ENCODE measurements around the gene ERCC6.

Gene ERCC6

DNA sequence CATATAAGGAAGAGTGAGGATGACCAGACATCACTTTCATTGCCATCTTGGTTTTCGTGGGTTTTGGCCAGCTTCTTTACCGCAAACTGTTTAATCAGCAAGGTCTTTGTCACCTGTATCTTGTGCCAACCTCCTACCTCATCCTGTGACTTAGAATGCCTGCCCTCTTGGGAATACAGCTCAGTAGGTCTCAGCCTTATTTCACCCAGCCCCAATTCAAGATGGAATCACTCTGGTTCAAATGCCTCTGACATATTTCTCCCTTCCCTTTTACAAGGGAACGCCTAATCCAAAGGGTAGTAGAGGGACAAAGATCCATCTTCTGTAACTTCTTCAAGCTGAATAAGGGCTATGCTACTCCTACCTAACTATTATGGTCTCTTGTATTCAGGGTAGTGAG is 4.7 kb upstream of the ERCC6 start:
- no peak for DNase-seq

DNA sequence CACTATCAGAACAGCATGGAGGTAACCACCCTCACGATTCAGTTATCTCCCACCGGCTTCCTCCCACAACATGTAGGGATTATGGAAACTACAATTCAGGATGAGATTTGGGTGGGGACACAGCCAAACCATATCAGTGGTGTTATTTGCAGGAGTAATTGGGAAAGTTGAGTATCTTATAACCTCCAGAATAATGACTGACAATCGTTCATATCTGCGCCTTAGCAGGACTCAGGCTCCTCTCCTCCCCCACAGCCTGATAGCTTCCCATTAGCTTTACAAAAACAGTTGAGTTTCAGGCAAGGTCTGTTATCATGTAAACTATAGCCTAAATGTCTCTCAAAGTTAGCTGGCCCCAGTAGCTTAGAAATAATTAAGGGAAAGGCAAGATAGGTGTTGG is 3.4 kb upstream of the ERCC6 start:
- DNase-seq, result no peak

DNA sequence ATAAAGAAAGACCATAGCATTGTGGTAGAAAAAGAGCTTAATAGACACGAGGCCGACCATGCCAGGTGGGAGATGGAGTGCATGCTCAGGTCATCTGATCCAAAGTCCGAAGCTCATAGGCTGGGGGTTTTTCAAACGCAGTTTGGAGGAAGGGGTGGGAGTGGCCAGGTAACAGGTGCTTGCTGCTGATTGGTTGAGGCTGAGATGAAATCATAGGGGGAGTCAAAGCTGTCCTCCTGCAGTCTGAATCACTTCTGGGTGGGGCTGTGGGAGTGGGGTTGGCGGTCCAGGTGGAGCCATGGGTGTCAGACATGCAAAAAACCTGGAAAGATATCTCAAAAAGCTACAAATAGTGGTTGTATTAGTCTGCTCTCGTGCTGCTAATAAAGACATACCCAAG is 2.8 kb upstream of the ERCC6 start:
- no peak for DNase-seq

DNA sequence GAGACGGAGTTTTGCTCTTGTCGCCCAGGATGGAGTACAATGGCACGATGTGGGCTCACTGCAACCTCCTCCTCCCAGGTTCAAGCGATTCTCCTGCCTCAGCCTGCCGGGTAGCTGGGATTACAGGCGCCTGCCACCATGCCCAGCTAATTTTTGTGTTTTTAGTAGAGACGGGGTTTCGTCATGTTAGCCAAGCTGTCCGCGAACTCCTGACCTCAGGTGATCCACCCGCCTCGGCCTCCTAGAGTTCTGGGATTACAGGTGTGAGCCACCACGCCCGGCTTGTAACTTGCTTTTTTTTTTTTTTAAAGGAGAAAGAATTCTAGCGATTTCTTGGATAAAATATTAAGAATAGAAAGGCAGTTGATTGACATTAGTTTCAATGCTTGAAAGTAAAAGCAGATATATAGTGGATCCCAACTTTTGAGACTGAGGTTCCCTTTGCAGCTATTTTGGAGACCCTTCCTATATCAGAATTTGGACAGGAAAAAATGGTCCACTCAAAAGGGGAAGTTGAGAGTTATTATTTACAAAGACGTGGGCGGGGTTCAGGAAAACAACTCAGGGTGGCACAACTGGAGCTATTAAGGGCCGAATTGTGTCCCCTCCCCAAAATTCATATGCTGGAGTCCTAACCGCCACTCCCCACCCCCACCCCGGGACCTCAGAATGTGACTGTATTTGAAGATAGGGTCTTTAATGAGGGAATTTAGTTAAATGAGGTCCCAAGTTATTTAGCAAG is 1.3 kb upstream of the ERCC6 start:
- no peak for DNase-seq

DNA sequence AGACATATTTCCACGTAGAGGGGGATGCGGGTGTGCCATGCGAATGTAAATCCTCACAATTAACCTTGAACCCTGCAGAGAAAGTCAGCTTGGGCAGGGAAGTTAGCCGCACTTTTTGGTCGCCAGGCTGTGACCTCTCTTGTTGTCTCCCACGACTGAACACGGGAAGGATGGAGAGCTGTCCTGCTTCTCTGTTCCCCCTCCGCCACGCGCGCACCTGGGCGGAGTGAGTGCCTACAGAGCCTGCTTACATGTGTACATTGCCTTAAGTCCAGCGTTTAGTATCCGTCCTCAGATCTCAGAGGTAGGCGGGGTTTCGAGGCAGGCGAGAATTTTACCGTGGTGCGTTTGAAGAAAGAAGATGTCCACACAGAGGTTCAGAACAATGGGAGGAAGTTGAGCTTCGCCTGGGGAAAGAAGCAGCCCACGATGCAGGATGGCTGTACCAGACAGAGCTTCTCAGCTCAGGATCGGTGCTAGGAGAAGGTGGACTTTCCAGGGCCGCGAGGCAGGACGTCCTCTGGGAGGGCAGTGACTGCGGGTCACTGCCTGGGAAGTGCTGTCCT is 482 bp upstream of the ERCC6 start:
- peak; percentile 36 for DNase-seq

DNA sequence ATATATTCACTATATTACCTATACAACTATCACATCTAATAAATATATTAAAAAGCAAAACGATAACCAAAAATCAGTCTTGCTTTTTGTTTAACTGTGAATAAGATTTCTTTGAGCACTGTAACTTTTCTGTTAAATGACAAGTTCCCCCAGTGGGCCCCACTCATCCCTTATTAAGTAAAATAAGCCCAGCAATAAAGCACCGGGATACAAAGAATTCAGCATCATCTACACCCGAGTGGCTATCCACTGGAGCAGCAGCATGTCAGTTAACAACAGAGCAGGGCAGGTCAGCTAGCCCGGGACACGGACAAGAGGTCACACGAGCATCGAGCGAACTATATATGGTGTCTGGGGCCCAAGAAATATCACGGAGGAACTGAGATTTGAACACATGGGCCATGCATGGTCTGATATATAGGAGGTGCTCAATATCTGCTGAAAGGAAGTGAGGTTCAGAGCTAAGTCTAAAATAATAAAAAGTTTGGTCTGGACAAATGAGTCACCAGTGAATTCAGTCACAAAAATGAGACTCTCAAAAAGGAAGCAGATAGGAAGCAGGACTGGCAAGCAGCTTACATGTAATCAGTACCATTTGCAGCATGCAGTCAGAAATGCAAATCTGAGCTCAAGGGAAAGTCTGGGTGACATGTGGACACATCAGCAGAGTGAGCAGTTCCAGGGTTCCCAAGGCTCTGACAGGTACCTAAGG is 4.1 kb downstream of the ERCC6 start:
- DNase-seq, result peak; percentile 77

DNA sequence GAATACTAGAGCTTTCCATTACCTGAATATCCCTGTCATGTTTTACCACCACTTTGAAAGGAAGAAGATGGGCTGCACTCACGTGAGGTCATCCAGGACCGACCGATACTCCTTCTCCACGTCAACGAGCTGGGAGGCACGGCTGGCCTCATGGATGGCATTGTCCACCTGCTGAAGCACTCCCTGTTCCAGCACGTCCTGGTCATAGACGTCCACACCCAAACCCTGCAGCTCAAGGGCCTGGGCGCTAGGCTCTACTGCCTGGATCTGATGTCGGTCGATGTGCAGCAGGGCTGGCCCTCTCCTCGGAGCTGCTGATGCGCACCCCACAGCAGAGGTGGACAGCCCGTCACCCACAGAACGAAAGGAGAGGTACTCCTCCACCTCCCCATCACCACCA is 6.5 kb downstream of the ERCC6 start:
- no peak for DNase-seq

DNA sequence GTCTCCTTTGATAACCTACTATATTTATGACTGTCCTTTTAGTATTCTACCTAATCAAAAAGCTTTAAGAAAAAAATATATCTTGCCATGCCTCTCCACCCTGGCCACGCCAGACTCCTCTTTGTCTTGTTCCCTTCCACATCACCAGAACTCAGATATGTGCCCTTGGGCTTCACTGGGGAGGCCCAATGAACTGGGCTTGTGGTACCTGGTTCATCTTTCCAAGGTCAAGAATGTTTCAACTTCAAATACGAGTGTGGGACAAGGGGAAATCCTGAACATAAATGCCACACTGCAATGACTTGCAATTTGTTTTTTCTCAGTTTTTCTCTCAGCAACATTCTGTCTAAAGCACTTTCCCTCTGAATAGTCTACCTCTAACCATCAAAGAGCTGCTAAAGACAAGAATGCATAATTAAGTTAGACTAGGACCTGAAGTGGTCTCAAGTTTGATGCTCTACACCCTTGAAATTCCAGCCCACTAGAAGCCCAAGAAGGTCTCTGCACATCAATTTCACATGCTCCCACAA is 9.9 kb downstream of the ERCC6 start:
- no peak for DNase-seq

DNA sequence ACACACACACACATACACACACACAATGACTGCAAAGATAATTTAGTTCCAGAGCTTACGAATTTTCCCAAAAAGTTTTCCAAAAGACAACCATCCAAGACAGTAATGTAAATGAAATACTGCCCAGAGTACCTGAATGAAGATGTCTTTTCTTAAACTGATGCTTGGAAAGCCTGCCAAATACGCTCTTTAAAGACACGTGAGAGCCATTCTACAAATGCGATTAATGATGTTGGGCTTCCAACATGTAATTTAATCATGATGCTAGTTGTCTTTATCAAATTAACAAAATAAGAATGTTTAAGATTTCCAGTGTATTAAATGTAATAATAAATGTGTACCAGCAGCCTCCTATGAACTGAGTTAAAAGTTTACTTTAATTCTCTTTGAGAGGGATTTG is 11.1 kb downstream of the ERCC6 start:
- DNase-seq, result no peak

DNA sequence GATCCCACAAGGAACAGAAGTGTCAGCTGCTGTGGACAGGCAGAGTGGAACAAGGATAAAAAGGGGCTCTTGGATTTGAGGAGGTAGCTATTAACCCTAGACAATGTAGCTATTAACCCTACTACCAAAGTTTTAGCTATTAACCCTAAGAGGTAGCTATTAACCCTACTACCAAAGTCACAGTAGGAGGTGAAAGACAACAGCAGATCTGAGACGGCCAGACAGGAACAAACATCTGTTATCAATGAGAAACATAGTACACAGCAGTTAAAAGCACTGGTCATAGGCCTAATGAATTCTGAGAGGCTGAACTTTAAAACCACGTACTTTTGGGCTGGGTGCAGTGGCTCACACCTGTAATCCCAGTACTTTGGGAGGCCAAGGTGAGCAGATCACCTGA is 11.9 kb downstream of the ERCC6 start:
- DNase-seq, result no peak

DNA sequence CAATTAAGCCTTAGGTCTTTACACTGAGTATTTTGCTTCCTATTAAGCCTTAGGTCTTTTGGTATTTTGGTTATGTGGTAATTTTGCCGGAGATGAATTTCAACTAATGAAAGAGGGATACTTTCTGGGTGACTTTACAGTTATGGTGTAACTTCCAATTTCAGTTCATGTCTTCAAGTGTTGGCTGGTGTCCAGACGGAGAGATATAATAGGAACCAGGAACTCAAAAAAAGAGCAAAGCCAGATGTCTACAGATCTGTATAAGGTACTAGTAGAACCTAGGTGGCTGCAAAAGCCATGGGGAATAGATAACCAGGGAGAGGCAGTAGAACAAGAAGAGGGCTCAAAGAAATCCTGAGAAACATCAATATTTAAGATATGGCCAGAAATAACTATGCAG is 12.3 kb downstream of the ERCC6 start:
- peak; percentile 43 for DNase-seq

DNA sequence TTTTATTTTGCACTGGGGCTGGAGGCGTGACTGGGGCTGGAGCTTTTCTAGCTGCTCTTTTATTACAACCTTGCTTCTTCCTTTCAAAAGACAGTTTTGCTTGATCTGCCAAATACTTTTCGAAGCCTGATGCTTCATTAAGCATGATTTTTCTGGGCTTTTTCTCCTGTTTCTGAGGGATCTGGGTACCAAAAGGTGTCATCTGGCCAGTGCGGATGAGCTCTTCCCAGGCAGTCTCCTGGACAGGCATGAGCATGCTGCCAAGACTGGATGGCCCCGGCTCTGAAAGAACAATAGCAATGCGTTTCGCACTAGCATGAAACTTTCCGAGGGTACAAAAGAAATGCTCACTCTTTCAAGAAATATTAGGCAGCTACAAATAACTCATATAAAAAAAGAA is 14.4 kb downstream of the ERCC6 start:
- DNase-seq, result no peak

DNA sequence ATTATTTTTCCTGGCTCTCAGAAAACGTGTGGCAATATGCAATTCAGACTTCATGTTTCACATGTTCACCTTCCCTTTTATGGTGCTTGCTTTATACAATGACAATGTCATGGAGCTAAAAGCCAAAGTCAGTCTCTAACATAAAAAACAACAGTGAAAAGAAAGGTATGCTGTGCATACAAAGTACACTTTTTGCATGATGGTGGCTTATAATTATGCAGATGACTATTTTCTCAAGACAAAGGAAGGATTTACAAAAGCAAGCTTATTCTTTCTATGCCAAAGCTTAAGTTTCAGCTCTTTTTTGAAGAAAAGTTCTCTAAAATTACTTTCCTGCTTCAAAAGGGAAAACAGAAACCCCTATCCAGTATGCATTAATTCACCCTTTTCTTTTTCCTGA is 15.6 kb downstream of the ERCC6 start:
- no peak for DNase-seq

DNA sequence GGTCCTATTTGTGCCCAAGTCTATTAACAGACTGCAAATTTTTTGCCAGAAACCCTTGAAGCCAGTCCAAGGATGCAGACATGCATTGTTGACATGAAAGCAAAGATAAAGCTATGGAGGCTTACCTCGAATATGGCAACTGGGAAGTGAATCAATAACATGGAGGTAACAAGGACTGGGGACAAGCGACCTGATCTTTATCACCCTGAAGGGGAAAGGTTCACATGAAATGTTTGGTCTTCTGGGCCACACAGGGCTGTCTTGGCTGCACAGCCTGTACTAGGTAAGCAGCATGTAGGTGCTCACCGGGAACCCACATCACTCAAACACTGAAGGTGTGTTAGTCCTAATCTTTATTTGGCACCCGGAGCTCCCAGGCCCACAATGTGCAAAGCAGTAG is 17.9 kb downstream of the ERCC6 start:
- no peak for DNase-seq

DNA sequence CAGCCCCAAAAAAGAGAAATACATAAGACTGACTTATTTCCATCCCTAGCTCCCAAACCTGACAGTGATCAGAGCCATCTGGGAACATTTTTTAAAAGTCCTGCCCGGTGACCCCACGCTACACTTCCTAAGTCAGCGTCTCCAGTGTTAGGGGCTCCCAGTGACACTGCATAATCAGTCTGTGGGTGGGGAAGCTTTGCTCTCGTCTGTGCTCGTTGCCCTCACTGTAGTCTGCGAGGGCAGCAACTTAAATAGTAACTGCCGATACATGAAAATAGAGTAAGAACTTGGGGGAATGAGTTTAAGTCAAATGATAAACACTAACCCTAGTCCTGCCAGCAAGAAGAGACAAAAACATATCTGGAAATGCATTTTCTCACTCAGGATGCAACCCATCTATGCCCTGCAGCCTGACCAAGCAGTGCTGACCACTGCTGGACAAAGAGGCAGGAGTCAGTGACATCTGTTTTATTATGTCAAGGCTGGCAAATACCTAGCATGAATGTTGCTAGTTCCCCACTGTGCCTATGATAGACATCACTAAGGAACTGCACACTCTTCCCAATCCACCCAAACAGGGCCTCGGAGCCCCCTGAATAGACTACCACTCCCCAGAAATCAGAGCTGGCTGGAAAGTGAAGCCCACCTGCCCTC is 18.7 kb downstream of the ERCC6 start:
- no peak for DNase-seq

DNA sequence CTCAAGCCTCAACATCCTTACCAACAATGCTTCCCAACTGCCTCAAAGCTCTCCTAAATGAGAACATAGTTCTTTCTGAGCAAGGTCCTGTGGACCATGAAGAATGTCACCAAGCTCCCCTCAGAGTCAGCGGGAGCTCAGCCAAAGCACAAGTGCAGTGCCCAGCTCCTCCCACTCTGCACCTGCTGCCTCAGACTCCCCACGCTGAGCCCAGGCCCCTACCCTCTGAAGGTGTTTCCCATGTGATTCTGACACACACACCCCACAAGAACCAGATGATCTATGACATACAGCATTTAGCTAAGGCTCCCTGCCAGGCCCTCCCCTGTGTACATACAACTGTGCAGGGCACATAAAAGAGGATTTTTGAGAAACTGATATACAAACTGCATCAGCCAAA is 19.2 kb downstream of the ERCC6 start:
- no peak for DNase-seq

DNA sequence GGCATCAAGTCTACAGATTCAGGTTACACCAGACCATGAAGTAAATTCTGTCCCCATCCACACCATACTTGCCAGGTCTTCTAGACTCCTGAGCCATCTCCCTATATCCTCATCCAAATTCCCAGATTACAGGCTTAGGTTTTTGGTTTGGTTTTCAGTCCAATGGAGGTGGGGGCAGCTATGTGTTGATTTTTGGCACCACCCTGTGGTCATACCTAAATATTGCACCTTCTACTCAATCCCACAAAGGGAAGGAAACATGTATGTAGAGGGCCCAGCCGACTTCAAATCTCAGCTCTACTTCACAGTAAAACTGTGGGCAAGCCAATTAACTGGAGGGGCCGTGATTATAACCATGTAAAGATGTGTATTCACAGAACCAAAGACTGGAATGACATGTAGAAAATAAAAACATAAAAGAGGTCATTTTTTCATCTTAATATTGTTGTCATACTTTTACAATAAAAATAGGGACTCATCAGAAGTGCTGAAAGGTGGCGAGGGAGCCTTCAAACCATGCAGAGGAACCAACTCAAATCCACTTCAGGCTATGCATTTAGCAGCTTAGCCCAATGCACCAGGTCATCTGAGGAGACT is 19.8 kb downstream of the ERCC6 start:
- peak; percentile 54 for DNase-seq

DNA sequence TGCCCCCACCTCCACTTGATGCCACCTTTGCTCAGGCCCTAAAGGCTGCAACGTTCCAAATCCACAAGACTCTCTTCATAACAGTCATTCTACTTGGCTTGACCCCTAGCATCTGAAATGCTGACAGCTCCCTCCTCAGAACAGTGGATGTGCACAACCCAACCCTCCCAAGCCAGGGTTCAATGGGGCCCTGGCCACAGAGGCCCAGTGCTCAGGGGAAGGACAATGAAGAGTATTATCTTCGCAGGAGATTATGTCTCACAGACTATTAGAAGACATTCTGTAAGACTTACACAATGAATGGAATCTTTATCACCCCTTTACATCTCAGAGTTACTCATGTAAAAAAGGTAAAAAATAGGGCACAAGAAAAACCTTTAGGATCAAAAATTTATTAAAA is 20.4 kb downstream of the ERCC6 start:
- DNase-seq, result no peak

DNA sequence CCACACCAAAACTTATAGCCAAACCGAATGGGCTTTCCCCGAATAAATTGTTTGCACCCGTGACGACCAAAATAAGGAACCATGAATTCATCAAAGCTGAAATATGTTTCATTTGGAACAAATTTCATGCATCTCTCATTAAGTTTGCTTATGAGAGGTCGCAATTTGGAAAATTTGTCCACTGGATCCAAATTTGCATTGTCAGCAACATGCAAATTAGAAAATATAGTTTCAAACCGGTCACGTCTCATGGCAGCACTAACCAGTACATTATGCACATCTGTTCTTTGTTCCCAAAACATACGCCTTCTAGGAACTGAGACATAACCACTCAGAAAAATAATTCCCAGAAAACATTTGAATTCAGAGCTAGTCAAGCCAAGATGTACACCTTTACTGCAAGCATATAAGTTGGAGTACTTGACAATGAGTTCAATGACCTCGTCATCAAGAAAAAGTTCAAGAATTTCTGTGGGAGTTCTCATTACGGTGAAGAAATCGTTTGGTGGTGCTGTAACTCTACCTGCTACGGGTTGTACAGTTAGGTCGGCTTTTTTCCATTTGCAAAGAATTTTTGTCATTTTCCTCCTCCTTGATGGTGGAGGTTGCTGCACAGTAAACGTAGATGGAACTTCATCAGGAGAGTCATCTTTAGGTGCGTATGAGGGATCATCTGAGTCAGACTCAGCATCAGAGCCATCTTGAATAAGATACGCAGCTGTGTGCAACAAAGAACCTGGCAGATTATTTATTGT is 22.5 kb downstream of the ERCC6 start:
- no peak for DNase-seq

DNA sequence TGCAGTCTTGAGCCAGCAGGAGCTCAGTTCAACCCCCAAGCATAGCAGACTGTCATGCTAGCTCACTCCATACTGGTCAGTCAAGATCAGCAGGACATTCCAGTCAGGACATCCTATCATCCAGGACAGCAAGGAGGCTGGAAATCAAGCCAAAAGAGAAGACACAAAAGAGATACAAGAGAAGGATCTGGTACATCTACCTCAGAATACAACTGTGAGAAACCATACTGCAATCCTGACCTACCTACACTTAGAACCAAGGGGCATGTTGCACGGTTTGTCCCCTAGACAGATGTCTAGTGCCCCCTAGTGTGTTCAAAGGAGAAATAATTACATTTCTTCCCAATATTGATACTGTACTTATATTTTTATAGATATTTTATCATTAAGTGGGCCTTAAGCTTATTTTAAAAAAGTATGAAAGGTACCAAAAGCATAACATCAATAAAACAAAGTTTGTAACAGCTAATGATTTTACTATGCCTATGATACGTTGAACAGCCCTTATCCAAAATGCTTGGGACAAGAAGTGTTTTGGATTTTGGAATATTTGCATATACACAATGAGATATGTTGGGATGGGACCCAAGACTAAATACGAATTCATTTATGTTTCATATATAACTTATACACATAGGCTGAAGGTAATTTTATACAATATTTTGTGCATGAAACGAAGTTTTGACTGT is 26.7 kb downstream of the ERCC6 start:
- peak; percentile 46 for DNase-seq

DNA sequence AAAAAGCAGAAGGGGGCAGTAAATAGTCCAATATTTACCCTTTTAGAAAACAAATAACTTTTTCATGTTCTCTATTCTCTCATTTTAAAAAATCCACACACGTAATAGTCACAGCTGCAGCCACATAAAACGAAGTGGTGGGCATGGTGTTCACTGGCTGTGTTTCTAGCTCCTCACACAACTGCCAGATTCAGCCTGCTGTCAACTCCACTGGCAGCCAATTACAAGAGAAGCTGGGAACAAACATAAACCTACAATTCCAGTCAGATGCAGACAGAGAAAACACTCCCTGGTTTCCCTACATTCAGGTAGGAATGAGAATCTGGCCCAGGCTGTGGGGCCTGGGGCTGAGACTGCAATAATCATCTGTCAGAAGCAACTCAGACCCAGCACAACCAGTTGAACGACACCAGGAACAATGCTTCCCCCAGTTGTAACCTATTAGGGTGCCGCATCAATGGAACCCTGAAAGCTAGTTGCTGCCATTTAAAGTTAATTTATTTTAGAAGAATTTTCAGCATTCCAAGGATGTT is 29.1 kb downstream of the ERCC6 start:
- DNase-seq, result no peak

All from fibroblast of skin of scalp (primary cell).